HG02938 (cell line): ENCODE measurements around the gene DUSP1.
"Not testable (repeated sequence)": the region's sequence is repeated elsewhere in the genome, so short reads cannot be mapped to it uniquely, and the experiment has no call there.

Experiments
- ATAC-seq: cut with Tn5 transposase; IDR thresholded peaks from one replicate; pipeline ENCODE4 v1.9.1; 2021; ENCODE audit warnings: mild to moderate bottlenecking, moderate library complexity; ENCODE audit not compliant: unreplicated experiment

Gene DUSP1, protein sequence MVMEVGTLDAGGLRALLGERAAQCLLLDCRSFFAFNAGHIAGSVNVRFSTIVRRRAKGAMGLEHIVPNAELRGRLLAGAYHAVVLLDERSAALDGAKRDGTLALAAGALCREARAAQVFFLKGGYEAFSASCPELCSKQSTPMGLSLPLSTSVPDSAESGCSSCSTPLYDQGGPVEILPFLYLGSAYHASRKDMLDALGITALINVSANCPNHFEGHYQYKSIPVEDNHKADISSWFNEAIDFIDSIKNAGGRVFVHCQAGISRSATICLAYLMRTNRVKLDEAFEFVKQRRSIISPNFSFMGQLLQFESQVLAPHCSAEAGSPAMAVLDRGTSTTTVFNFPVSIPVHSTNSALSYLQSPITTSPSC

DNA sequence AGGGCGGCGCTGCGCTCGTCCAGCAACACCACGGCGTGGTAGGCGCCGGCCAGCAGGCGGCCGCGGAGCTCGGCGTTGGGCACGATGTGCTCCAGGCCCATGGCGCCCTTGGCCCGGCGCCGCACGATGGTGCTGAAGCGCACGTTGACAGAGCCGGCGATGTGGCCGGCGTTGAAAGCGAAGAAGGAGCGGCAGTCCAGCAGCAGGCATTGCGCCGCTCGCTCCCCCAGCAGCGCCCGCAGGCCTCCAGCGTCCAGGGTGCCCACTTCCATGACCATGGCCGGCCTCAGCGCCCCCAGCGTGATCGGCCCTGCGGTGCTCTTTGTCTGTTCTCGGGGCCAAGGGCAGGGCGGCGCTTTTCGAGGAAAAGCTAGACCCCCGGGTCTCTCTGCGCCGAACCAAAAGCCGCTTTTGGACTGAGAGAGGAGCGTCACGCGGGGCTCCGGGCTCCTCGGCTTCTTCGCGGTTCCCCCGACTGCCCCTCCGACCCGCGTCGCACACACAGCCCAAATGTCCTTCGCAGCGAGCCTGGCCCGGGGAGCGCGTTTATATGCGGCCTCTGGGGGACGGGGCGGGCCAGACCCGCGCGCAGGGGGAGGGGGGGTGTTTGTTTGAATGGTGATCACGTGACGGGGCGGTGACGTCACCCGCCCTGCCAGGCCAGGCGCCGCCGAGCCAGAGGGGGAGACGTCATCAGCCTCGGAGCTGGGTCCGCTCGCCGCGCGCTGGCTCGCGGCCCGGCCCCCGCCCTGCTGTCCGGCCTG lies at the start of gene DUSP1:
Gene DUSP1 (minus strand): TSS at position 521 of the 764 bp plus-strand sequence. CDS start 243 bp downstream, at position 278.
- peak; percentile 51 for ATAC-seq

DNA sequence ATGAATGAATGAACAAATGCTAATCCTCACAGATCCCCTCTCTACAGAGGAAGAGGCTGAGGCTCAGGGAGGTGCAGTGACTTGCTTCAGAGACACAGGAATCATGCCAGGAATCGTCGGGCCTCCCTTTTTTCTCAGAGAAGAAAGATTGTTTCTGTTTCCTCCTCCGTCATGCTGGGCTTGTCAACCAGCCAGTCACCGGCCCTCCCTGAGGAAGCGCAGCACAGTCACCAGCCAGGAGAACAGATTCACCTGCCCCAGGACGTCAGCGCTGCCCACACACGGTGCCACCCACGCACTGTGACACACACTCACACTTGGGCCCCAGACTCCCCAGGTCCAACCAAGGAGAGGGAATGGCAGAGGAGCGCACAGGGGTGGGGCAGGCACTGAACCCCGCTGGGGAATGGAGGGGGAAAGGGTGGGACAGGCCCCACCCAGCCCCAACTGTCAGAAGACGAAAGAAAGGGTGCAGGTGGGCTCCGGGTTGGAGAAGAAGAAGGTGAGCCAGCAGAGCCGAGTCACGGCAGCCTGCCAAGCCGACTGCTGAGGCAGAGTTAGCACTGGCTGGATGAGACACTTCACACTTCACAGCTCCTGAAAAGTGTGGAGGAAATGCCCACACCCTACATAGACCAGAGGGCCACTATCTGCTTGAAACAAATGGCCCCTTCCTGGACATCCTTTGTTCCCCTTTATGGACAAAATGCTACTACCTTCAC lies 49.2 kb upstream of the DUSP1 start:
- ATAC-seq = no peak

DNA sequence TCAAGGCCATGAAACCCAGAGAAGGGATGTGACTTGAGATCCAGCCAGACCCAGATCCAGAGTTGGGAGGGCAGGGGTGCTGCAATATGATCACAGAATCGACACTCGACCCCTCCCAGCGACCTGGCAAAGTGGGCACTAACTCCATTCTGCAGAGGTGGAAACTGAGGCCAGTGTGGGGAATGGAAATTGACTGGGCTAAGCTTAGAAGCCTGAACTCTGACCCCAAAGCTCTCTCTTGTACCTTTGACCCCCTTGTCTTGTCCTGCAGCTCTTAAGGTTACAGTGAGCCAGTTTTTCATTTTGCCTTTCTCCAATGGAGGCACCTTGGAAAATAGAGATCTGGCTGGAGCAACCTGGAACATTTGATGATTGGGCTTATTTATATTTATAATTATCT lies 48.6 kb upstream of the DUSP1 start:
- ATAC-seq = no peak

DNA sequence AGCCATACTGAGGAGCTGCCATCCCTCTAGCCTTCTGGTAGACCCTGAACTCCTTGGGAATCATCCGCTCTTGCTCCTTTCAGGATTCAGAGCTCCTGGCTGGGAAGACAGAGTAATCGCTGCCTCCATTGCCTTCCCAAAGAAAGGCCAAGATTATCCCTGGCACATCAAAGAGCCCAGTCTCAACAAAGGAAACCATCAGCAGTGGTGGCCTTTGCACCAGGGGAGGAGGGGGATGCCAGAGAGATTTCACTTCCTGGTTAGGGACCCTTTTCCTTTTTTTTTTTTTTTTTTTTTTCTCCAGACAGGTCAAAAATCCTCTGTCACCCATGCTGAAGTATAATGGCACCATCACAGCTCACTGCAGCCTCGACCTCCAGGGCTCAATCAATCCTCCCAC lies 47.1 kb upstream of the DUSP1 start:
- ATAC-seq = no peak

DNA sequence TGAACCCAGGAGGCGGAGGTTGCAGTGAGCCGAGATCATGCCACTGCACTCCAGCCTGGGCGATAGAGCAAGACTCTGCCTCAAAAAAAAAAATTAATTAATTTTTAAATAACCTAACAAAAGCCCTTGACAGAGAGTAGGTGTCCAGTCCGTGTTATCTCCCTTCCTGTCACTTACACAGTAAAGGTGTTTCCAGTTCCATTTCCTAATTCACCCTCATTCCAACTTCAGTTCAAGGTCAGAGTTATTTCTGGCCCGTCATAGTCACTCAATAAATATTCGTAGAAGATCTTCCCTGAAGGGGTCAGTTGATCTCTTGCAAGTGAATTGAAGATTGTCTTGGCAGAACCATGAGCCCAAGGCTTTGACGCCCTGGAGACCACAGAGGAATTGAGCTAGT lies 46.7 kb upstream of the DUSP1 start:
- no peak for ATAC-seq

DNA sequence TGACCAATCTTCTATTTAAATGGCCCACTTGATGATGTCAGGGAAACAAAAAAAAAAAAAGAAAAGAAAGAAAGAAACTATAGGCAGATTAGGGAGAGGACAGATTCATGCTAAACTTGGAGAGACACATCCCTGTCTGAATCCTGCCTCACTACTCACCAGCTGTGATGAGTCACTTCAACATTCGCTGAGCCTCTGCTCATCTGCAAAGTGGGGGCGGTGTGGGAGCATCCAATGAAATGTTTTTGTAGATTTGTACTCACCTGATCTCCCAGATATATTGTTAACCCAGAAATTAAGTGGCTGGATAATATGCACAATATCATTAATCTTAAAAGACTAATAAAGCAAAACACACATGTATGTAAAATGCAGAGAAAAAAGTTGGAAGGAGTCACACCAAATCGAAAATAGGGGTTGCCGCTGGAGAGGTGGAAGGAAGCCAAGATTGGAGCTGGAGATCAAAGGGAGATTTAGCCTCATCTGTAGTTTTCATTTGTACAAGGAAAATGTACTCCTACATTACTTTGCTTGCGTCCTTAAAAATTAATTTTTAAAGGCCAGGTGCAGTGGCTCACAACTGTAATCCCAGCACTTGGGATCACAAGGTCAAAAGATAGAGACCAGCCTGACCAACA lies 46.0 kb upstream of the DUSP1 start:
- ATAC-seq = no peak

DNA sequence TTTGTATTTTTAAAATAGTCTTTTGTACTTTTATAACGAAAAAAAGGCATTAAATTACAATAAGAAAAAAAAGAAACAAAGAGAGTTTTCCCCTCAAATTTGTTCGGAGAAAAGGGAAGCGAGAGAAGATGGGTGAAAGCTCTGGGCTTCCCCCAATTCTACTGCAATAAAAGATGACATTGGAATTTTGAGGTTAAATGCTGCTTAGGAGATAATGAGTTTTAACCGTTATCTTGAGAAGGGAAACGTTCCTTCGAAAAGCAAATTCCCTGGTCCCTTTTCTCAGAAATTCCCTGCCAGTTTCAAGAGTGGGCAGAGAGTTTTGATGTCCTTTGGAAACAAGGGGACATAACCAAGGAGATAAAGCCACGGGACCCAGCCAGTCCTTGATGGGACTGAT lies 44.6 kb upstream of the DUSP1 start:
- ATAC-seq = no peak

DNA sequence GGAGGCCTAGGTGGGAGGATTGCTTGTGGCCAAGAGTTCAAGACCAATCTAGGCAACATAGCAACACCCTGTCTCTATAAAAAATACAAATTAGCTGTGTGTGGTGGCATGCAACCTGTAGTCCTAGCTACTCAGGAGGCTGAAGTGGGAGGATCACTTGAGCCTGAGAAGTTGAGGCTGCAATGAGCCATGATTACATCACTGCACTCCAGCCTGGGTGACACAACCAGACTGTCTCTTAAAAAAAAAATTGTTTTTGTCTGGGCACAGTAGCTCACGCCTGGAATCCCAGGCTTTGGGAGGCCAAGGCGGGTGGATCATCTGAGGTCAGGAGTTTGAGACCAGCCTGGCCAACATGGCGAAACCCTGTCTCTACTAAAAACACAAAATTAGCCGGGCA lies 40.0 kb upstream of the DUSP1 start:
- ATAC-seq = not testable (repeated sequence)

DNA sequence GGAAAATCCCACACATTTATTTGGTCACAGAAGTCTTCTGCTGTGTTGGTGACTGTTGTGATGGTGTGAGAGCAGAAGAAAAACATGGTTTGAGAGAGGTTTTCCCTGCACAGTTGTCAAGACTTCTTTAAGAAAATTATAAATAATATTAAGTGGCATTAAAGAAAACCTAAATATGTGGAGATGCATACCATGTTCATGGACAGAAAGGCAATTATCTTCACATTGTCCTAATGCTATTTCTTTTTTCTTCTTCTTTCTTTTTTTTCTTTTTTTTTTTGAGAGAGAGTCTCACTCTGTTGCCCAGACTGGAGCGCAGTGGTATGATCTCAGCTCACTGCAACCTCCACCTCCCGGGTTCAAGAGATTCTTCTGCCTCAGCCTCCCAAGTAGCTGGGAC lies 38.8 kb upstream of the DUSP1 start:
- no peak for ATAC-seq

DNA sequence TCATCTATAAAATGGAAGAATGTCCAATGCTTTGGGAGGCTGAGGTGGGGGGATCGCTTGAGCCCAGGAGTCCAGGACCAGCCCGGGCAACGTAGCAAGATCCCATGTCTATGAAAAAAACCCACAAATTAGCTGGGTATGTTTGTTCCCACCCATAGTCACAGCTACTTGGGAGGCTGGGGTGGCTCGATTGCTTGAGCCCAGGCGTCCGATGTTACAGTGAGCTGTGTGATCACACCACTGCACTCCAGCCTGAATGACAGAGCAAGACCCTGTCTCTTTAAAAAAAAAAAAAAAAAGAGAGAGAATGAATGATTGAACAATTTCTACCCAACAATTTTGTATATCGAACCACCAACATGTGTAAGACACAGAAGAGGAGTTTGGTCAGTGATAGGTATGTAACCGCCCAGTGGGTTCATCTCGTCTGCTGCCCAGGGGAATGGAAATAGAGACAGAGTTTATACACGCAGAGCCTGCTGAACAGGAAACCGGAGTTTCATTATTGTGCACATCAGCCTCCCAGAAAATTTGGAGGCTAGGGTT lies 36.8 kb upstream of the DUSP1 start:
- no peak for ATAC-seq

DNA sequence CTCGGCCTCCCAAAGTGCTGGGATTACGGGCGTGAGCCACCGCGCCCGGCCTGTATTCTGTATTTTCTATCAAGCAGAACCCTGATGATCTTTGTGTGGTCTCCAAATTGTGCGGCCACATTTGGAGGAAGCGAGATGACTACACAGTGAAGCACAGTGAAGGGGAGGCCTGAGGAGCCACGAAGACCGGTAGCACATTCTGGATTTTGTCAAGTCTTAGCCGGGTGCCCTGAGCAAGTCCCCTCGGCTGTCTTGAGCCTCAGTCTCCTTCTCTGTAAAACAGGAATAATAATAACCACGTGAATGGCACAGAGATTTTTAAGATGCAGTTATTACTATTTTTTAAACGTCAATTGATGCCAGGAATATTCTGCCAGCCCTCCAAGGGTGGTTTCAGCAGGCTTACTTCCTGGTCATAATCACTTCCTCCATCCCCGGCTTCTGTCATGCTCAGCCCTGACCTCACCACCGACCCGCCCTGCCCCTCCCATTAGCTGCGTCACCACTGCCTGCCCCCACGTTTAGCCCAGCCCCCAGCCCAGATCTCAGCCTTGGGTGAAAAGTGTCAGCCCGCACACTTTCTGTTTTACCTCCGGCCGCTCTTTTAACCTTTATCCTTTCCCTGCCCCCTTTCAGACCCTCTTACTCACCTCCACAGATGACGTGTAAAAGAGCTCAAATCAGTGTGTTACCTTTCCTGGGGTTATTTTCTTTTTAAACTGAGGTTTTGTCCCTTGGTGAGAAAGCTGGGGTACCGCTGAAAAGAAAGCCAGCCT lies 36.1 kb upstream of the DUSP1 start:
- peak; percentile 96 for ATAC-seq

DNA sequence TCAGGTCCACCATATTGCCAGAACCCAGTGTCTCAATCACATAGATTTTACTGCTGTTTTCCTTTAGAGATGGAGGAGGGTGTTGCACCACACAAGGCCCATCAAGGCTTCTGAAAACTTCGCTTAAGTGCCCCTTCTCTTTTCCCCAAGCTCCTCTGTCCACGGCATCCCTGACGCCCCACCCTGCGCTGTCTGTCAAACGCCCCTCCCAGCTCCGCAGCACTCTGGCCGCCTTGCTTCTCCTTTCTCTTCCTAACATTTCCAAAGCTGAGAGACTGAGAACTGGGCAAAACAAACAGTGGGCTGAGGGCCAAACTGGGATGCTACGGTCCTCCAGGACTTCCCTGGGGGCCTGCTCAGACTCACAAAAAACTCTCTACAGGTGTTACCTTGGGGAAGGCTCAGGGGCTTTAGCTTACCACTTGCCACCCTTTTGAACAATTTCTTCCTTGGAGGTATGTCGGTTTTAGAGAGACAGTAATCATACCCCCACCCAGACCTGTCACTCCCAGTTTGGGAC lies 34.8 kb upstream of the DUSP1 start:
- no peak for ATAC-seq

DNA sequence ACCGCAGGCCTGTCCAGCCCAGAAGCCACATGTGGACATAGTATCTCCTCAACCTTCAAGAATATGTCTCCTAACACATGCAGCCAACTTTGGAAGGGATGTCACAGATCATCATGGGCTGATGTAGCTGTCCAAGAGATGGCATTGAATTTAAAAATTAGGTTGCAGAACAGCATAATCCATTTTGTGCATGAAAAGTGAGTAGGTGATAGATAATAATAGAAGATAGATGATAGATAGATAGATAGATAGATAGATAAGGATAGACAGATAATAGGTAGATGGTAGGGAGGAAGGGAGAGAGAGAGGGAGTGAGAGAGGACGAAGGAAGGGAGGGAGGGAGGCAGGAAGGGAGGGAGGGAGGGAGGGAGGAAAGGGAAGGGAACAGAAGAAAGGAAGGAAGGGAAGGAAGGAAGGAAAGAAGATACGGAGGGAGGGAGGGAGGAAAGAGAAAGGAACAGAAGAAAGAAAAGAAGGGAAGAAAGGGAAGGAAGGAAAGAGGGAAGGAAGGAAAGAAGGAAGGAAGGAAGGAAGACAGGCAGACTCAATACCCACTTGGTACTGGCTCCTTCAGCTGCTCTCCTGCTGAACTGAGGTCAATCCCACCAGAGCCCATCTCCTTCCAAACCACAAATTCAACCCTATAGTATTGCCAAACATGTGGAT lies 34.2 kb upstream of the DUSP1 start:
- no peak for ATAC-seq

DNA sequence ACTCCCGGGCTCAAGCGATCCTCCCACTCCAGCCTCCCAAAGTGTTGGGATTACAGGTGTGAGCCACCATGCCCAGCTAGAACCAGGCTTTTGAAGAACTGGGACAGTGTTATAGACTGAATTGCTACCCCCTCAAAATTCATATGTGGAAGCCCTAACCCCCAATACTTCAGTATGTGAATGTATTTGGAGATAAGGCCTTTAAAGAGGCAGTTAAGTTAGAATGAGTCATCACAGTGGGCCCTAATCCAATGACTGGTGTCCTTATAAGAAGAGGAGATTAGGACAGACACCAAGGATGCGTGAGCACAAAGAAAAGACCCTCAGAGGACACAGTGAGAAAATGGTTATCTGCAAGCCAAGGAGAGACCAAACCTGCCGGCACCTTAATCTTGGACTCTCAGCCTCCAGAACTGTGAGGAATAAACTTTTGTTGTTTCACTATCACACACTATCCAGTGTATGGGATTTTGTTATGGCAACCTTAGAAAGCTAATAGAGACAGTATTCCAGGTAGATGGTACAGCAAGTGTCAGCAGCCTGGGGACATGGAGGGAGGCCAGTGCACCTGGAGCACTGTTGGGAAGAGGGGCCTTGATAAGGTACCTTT lies 31.7 kb upstream of the DUSP1 start:
- ATAC-seq = no peak

DNA sequence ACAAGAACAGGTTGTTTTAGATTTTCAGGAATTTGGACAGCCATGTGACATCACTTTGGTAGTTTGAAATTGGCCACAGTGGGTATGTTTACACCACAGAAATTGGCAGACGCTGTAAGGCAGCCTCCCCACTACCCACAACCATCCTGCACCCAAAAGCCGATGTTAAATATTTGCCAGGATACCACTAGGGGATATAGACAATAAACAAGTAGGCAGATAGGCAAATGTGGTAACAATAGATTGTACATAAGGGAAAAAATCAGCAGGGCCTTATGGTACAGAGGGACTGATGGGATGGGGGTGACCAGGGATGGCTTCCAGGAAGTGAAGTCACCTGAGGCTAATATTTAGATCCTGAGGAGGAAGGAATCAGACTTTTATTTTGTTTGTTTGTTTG lies 31.1 kb upstream of the DUSP1 start:
- ATAC-seq = no peak

DNA sequence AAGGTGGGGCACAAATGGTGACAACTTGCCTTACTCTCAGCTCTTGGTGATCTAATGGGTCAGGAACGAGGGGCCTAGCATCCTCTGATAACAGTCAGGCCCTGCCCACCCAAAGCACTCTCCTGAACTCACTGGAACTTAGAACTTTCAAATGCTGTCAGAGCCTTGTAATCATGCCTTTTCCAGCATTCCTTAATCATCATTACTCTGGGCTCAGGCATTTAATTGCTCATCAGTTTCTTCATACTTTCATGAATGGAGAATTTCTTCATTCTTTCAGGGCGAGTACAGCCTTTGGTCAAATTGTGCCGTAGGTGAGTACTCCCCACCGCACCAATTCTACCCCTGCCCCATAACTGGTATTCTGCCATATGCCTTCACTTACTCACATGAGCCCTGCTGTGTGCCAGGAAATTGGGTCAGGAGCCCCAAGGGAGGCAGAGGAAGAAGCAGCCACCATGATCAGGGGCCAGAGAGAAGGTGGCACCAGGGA lies 30.2 kb upstream of the DUSP1 start:
- ATAC-seq = no peak

DNA sequence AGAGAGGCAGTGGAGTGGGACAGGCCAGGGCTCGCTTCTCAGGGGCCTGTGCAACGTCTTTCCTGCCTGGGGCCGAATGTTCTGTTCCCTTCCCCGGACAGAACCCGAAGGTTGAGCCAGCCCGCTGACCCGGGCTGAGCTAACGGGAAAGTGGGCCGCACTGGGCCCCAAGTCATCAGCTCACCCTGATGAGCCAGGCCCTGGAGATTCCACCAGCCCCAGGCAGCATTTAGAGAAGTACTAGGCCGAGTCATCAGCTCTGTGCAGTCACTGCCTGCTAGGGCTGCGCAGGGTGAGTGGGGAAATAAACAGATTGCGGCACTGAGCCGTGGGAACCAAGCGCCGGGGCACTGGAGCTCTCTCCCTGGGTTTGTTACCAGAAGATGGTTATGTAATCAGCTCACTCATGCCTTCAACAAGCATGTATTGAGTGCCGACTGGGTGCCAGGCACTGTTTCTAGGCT lies 29.1 kb upstream of the DUSP1 start:
- ATAC-seq = no peak

DNA sequence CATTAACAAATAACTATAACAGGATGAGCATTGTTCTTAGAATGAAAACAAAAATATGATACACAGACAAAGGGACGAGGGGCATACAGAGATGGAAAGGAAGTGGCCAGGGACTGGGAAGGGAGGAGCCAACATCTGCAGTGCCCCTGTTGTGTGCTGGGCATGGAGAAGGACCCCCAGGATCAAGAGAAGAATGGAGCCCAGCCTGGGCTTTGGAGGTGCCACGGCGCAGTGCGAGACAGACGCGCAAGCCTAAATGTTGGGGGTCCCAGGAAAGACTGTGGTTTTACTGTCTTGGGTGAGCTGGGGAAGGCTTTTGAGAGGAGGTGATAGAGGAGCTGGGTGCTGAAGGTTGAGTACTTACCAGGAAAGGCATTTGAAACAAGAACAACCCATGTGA lies 28.4 kb upstream of the DUSP1 start:
- no peak for ATAC-seq
